ENCODE results near the gene IRAK3. TPM values are rescaled to one million over a fixed set of nuclear protein-coding genes. Genes with fewer than 3 reads are reported as not detected.

Gene IRAK3
- total and polyA plus RNA-seq, 2 experiments from 2014 or later, result 0.53 to 1.8 TPM

DNA sequence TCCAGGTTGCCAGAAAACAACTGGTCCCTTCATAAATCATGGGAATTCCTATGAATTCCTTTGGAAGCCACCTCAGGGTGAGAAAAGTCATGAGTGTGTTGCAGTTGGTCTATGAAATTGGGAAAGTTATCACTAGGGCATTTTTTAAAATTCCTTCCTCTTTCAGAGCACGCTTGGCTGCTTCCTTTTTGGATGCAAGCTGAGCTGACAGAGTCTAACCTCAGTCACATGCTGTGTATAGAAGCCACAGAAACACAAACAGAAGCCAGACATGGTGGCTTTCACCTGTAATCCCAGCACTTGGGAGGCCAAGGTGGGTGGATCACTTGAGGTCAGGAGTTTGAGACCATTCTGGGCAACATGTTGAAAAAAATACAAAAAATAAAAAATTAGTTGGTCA lies 91.5 kb downstream of the IRAK3 start:
- Mint-ChIP-seq H3K36me3 (ENCODE audit: low read depth) (no peaks in the 10 kb centered on the region), H3K9me3 (peaks cover 9% of the 10 kb centered on the region)
- no peaks in the 10 kb centered on the region for H3K4me1 ChIP-seq (ENCODE audit: insufficient read depth)

More for the DNA sequence above, 91.5 kb downstream of the IRAK3 start:
- TF ChIP-seq JUNB (IDR thresholded peaks at IDR 0.05; ENCODE audit: unreplicated experiment) (no peak), POLR2AphosphoS5 (IDR thresholded peaks at IDR 0.05; ENCODE audit: low read depth) (no peak), NANOG (IDR thresholded peaks at IDR 0.05; ENCODE audit: borderline replicate concordance) (no peak), EZH2 (IDR thresholded peaks at IDR 0.05; ENCODE audit: low read depth, unreplicated experiment) (no peak), ZNF331 (CRISPR knock-in tag; IDR thresholded peaks at IDR 0.05; ENCODE audit: low read depth) (no peak), CREB1 (CRISPR knock-in tag; IDR thresholded peaks at IDR 0.05; ENCODE audit: low read depth) (no peak), STAT1 (IDR thresholded peaks at IDR 0.05; ENCODE audit: unreplicated experiment) (no peak), EZH2phosphoT487 (IDR thresholded peaks at IDR 0.05; ENCODE audit: unreplicated experiment) (no peak), ZNF114 (CRISPR knock-in tag; IDR thresholded peaks at IDR 0.05) (no peak)
- TF ChIP-seq, protein P1, sequence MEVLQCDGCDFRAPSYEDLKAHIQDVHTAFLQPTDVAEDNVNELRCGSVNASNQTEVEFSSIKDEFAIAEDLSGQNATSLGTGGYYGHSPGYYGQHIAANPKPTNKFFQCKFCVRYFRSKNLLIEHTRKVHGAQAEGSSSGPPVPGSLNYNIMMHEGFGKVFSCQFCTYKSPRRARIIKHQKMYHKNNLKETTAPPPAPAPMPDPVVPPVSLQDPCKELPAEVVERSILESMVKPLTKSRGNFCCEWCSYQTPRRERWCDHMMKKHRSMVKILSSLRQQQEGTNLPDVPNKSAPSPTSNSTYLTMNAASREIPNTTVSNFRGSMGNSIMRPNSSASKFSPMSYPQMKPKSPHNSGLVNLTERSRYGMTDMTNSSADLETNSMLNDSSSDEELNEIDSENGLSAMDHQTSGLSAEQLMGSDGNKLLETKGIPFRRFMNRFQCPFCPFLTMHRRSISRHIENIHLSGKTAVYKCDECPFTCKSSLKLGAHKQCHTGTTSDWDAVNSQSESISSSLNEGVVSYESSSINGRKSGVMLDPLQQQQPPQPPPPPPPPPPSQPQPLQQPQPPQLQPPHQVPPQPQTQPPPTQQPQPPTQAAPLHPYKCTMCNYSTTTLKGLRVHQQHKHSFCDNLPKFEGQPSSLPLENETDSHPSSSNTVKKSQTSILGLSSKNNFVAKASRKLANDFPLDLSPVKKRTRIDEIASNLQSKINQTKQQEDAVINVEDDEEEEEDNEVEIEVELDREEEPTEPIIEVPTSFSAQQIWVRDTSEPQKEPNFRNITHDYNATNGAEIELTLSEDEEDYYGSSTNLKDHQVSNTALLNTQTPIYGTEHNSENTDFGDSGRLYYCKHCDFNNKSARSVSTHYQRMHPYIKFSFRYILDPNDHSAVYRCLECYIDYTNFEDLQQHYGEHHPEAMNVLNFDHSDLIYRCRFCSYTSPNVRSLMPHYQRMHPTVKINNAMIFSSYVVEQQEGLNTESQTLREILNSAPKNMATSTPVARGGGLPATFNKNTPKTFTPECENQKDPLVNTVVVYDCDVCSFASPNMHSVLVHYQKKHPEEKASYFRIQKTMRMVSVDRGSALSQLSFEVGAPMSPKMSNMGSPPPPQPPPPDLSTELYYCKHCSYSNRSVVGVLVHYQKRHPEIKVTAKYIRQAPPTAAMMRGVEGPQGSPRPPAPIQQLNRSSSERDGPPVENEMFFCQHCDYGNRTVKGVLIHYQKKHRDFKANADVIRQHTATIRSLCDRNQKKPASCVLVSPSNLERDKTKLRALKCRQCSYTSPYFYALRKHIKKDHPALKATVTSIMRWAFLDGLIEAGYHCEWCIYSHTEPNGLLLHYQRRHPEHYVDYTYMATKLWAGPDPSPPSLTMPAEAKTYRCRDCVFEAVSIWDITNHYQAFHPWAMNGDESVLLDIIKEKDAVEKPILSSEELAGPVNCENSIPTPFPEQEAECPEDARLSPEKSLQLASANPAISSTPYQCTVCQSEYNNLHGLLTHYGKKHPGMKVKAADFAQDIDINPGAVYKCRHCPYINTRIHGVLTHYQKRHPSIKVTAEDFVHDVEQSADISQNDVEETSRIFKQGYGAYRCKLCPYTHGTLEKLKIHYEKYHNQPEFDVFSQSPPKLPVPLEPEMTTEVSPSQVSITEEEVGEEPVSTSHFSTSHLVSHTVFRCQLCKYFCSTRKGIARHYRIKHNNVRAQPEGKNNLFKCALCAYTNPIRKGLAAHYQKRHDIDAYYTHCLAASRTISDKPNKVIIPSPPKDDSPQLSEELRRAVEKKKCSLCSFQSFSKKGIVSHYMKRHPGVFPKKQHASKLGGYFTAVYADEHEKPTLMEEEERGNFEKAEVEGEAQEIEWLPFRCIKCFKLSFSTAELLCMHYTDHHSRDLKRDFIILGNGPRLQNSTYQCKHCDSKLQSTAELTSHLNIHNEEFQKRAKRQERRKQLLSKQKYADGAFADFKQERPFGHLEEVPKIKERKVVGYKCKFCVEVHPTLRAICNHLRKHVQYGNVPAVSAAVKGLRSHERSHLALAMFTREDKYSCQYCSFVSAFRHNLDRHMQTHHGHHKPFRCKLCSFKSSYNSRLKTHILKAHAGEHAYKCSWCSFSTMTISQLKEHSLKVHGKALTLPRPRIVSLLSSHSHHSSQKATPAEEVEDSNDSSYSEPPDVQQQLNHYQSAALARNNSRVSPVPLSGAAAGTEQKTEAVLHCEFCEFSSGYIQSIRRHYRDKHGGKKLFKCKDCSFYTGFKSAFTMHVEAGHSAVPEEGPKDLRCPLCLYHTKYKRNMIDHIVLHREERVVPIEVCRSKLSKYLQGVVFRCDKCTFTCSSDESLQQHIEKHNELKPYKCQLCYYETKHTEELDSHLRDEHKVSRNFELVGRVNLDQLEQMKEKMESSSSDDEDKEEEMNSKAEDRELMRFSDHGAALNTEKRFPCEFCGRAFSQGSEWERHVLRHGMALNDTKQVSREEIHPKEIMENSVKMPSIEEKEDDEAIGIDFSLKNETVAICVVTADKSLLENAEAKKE (CRISPR knock-in tag; IDR thresholded peaks at IDR 0.05), result no peak
- TF ChIP-seq, protein P2, sequence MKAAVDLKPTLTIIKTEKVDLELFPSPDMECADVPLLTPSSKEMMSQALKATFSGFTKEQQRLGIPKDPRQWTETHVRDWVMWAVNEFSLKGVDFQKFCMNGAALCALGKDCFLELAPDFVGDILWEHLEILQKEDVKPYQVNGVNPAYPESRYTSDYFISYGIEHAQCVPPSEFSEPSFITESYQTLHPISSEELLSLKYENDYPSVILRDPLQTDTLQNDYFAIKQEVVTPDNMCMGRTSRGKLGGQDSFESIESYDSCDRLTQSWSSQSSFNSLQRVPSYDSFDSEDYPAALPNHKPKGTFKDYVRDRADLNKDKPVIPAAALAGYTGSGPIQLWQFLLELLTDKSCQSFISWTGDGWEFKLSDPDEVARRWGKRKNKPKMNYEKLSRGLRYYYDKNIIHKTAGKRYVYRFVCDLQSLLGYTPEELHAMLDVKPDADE (IDR thresholded peaks at IDR 0.05), result no peak
- TF ChIP-seq, protein P3, sequence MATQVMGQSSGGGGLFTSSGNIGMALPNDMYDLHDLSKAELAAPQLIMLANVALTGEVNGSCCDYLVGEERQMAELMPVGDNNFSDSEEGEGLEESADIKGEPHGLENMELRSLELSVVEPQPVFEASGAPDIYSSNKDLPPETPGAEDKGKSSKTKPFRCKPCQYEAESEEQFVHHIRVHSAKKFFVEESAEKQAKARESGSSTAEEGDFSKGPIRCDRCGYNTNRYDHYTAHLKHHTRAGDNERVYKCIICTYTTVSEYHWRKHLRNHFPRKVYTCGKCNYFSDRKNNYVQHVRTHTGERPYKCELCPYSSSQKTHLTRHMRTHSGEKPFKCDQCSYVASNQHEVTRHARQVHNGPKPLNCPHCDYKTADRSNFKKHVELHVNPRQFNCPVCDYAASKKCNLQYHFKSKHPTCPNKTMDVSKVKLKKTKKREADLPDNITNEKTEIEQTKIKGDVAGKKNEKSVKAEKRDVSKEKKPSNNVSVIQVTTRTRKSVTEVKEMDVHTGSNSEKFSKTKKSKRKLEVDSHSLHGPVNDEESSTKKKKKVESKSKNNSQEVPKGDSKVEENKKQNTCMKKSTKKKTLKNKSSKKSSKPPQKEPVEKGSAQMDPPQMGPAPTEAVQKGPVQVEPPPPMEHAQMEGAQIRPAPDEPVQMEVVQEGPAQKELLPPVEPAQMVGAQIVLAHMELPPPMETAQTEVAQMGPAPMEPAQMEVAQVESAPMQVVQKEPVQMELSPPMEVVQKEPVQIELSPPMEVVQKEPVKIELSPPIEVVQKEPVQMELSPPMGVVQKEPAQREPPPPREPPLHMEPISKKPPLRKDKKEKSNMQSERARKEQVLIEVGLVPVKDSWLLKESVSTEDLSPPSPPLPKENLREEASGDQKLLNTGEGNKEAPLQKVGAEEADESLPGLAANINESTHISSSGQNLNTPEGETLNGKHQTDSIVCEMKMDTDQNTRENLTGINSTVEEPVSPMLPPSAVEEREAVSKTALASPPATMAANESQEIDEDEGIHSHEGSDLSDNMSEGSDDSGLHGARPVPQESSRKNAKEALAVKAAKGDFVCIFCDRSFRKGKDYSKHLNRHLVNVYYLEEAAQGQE (IDR thresholded peaks at IDR 0.05; ENCODE audit: unreplicated experiment), result no peak
- TF ChIP-seq, protein P4, sequence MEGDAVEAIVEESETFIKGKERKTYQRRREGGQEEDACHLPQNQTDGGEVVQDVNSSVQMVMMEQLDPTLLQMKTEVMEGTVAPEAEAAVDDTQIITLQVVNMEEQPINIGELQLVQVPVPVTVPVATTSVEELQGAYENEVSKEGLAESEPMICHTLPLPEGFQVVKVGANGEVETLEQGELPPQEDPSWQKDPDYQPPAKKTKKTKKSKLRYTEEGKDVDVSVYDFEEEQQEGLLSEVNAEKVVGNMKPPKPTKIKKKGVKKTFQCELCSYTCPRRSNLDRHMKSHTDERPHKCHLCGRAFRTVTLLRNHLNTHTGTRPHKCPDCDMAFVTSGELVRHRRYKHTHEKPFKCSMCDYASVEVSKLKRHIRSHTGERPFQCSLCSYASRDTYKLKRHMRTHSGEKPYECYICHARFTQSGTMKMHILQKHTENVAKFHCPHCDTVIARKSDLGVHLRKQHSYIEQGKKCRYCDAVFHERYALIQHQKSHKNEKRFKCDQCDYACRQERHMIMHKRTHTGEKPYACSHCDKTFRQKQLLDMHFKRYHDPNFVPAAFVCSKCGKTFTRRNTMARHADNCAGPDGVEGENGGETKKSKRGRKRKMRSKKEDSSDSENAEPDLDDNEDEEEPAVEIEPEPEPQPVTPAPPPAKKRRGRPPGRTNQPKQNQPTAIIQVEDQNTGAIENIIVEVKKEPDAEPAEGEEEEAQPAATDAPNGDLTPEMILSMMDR (conservative IDR thresholded peaks at IDR 0.05; ENCODE audit: low read depth in 2 of 2), result no peak
- Histone ChIP-seq H3K9me2 (ENCODE audit: insufficient read depth) (peaks cover 8% of the 10 kb centered on the region), H2AFZ (no peak overlapping the region), H3K4me3 (no peak overlapping the region), H3F3A (replicated peaks; ENCODE audit: low read depth) (no peaks in the 10 kb centered on the region), H4K20me1 (replicated peaks; ENCODE audit: insufficient read depth) (no peaks in the 10 kb centered on the region), H3K27ac (ENCODE audit: low read depth) (no peak overlapping the region), H3K79me2 (replicated peaks; ENCODE audit: insufficient read depth) (no peaks in the 10 kb centered on the region), H3K36me3 (ENCODE audit: insufficient read depth) (0 out of 2 replicates have a peak, but pooled peaks cover 7% of the 10 kb centered on the region), H3K4me2 (no peak overlapping the region), H3K27me3 (ENCODE audit: insufficient read depth) (no peaks in the 10 kb centered on the region)
- Mint-ChIP-seq H3K27me3 (ENCODE audit: insufficient read depth, low read depth, poor library complexity) (peaks cover 2% of the 10 kb centered on the region), H3K27ac (no peak overlapping the region), H3K4me3 (no peak overlapping the region), H3K4me1 (no peaks in the 10 kb centered on the region)
- ATAC-seq, result no peak
- no peak for DNase-seq (ENCODE audit: low spot score)
